SK-N-SH (cell line): Measurements from ENCODE around the gene BPIFB3. TPM values are rescaled to one million over a fixed set of nuclear protein-coding genes. Genes with fewer than 3 reads are reported as not detected.
"Not testable (repeated sequence)": the region's sequence is repeated elsewhere in the genome, so short reads cannot be mapped to it uniquely, and the experiment has no call there.

Experiments
- CTCF ChIA-PET: fragments of 300-600, 350-600 bp; formaldehyde crosslinking; extraction: SDS; loops from one replicate; lab custom pipeline; 2021; lab: Yijun Ruan, JAX
- POLR2A ChIA-PET: fragments of 350-600 bp; sonication (Branson Sonifier 250); formaldehyde crosslinking; extraction: SDS; loops from one replicate; lab custom pipeline; 2020; ENCODE audit warnings: antibody characterized with exemption, inconsistent platforms; lab: Yijun Ruan, JAX
- DNase-seq: peaks from one replicate; pipeline ENCODE4 v3.0.0; 2012
- H2AFZ ChIP-seq: fragments of 200-600 bp; sonication (generic); 2 replicates; pipeline ENCODE4 v1.8.1; 2016; ENCODE audit warnings: antibody characterized with exemption, mild to moderate bottlenecking, low read depth
- H3F3A ChIP-seq: fragments of 200-600 bp; sonication (generic); replicated peaks from 2 replicates; pipeline ENCODE3; 2016; ENCODE audit warnings: antibody characterized with exemption, mild to moderate bottlenecking; ENCODE audit not compliant: insufficient read depth
- H3K27ac ChIP-seq, 2 experiments: fragments of 200-500 bp in 1 of 2; fragments of 200-600 bp in 1 of 2; sonication (Bioruptor generic) in 1 of 2; sonication (generic), shearing (Covaris generic) in 1 of 2; 2 replicates each; pipeline versions ENCODE4 v1.5.1 to v1.6.1; 2014 to 2016; ENCODE audit warnings: low read depth in 2 of 2, inconsistent platforms in 1 of 2, low read length in 1 of 2, mild to moderate bottlenecking in 1 of 2, mixed read lengths in 1 of 2
- H3K27me3 ChIP-seq: fragments of 200-600 bp; sonication (generic), shearing (Covaris generic); 2 replicates; pipeline ENCODE4 v1.6.1; 2016; ENCODE audit warnings: mixed run types; ENCODE audit not compliant: insufficient read depth
- H3K36me3 ChIP-seq, 2 experiments: fragments of 200-500 bp in 1 of 2; fragments of 200-600 bp in 1 of 2; sonication (Bioruptor generic) in 1 of 2; sonication (generic) in 1 of 2; replicated peaks in 1 of 2; 2 replicates each; pipeline versions ENCODE3 to v1.5.1; 2014 to 2016; ENCODE audit warnings: low read length in 1 of 2, mild to moderate bottlenecking in 1 of 2; ENCODE audit not compliant: insufficient read depth in 2 of 2, control insufficient read depth in 1 of 2
- H3K4me1 ChIP-seq, 2 experiments: fragments of 200-500 bp in 1 of 2; fragments of 200-600 bp in 1 of 2; sonication (Bioruptor generic) in 1 of 2; sonication (generic), shearing (Covaris generic) in 1 of 2; 2 replicates each; pipeline versions ENCODE4 v1.5.1 to v1.6.1; 2014 to 2016; ENCODE audit warnings: low read depth in 1 of 2, low read length in 1 of 2, mixed run types in 1 of 2; ENCODE audit not compliant: insufficient read depth in 2 of 2, control insufficient read depth in 1 of 2
- H3K4me2 ChIP-seq: fragments of 200-600 bp; sonication (generic), shearing (Covaris generic); 2 replicates; pipeline ENCODE4 v1.6.1; 2017; ENCODE audit warnings: mixed run types
- H3K4me3 ChIP-seq, 2 experiments: fragments of 200-500 bp in 1 of 2; fragments of 200-600 bp in 1 of 2; sonication (Bioruptor generic) in 1 of 2; sonication (generic), shearing (Covaris generic) in 1 of 2; 2 replicates each; pipeline versions ENCODE4 v1.5.1 to v1.8.1; 2014 to 2016; ENCODE audit warnings: low read depth in 2 of 2, inconsistent platforms in 1 of 2, low read length in 1 of 2, mild to moderate bottlenecking in 1 of 2, mixed read lengths in 1 of 2, moderate library complexity in 1 of 2
- H3K79me2 ChIP-seq: fragments of 200-600 bp; sonication (generic); 2 replicates; pipeline ENCODE4 v1.8.1; 2017; ENCODE audit warnings: mild to moderate bottlenecking; ENCODE audit not compliant: insufficient read depth
- H3K9ac ChIP-seq: fragments of 200-600 bp; sonication (generic); 2 replicates; pipeline ENCODE4 v1.6.1; 2017; ENCODE audit warnings: mixed run types
- H3K9me2 ChIP-seq: fragments of 200-600 bp; sonication (generic); 2 replicates; pipeline ENCODE4 v1.6.1; 2017; ENCODE audit warnings: mixed run types
- H3K9me3 ChIP-seq: fragments of 200-600 bp; sonication (generic); 2 replicates; pipeline ENCODE4 v1.6.1; 2017; ENCODE audit warnings: mixed run types, mild to moderate bottlenecking, moderate library complexity
- H4K20me1 ChIP-seq: fragments of 200-600 bp; sonication (generic); 2 replicates; pipeline ENCODE4 v1.6.1; 2017; ENCODE audit warnings: mild to moderate bottlenecking, mixed run types; ENCODE audit not compliant: insufficient read depth
- EZH2phosphoT487 ChIP-seq: fragments of 200-600 bp; sonication (generic); IDR thresholded peaks from 2 replicates; pipeline ENCODE4 v1.6.1; 2017; ENCODE audit warnings: low read depth, mixed run types, mild to moderate bottlenecking, antibody characterized with exemption, moderate library complexity, borderline replicate concordance
- FOSL2 ChIP-seq: IDR thresholded peaks from 2 replicates; pipeline ENCODE4 v1.4.0; 2012; ENCODE audit warnings: low read depth, mild to moderate bottlenecking, moderate library complexity, borderline replicate concordance
- FOXJ3 ChIP-seq: sonication (generic); formaldehyde crosslinking; IDR thresholded peaks from 2 replicates; pipeline ENCODE4 v1.5.1; 2020; ENCODE audit warnings: mild to moderate bottlenecking, missing genetic modification reagents
- GABPA ChIP-seq: IDR thresholded peaks from 2 replicates; pipeline ENCODE4 v1.4.0; 2012; ENCODE audit warnings: low read depth, mild to moderate bottlenecking
- GATA2 ChIP-seq: sonication (generic); formaldehyde crosslinking; IDR thresholded peaks from 2 replicates; pipeline ENCODE4 v1.5.0; 2020; ENCODE audit warnings: mild to moderate bottlenecking, missing genetic modification reagents
- IRF3 ChIP-seq: fragments of 150-350 bp; IDR thresholded peaks from 2 replicates; pipeline ENCODE4 v1.6.1; 2016; ENCODE audit warnings: mild to moderate bottlenecking, low read depth, low read length
- MAX ChIP-seq: IDR thresholded peaks from 2 replicates; pipeline ENCODE4 v1.4.0; 2012; ENCODE audit warnings: low read depth
- MXI1 ChIP-seq: IDR thresholded peaks from 2 replicates; pipeline ENCODE4 v1.6.1; 2012; ENCODE audit warnings: mild to moderate bottlenecking, low read depth, low read length, improper control_type of control experiment
- NFIC ChIP-seq: IDR thresholded peaks from 2 replicates; pipeline ENCODE4 v1.4.0; 2012; ENCODE audit warnings: borderline replicate concordance
- NRF1 ChIP-seq: IDR thresholded peaks from 2 replicates; pipeline ENCODE4 v1.6.1; 2012; ENCODE audit warnings: low read depth, mild to moderate bottlenecking, low read length
- RCOR1 ChIP-seq: fragments of 150-350 bp; IDR thresholded peaks from 2 replicates; pipeline ENCODE4 v1.6.1; 2017; ENCODE audit warnings: antibody characterized with exemption, low read length
- REST ChIP-seq: IDR thresholded peaks from 2 replicates; pipeline ENCODE4 v1.6.1; 2012; ENCODE audit warnings: mild to moderate bottlenecking, low read depth, low read length, moderate library complexity
- RXRA ChIP-seq: IDR thresholded peaks from 2 replicates; pipeline ENCODE4 v1.4.0; 2012; ENCODE audit warnings: low read depth, mild to moderate bottlenecking, borderline replicate concordance
- SMC3 ChIP-seq: IDR thresholded peaks from 2 replicates; pipeline ENCODE4 v1.6.1; 2012; ENCODE audit warnings: low read depth, low read length, improper control_type of control experiment
- USF1 ChIP-seq: IDR thresholded peaks from 2 replicates; pipeline ENCODE4 v1.4.0; 2012; ENCODE audit warnings: low read depth, borderline replicate concordance
- YY1 ChIP-seq: IDR thresholded peaks from 2 replicates; pipeline ENCODE4 v1.4.0; 2012; ENCODE audit warnings: low read depth, mild to moderate bottlenecking
- WGBS: methylation state at CpG from one replicate; pipeline ENCODE4 v1.1.6; 2017; ENCODE audit warnings: low lambda C conversion rate; 5-methylcytosine and 5-hydroxymethylcytosine counted together
- polyA plus RNA-seq, 3 experiments: library from polyadenylated mRNA; depleted of rRNA; stranded (reverse); fragments of >200 nt; gene quantifications; 2 replicates each; pipeline ENCODE4 v1.2.3, GENCODE V29; 2012

Gene BPIFB3
- polyA plus RNA-seq, 1 of the 3 experiments (the other 2 are of a cell fraction): not detected

- no peak for TF ChIP-seq REST
- TF ChIP-seq RXRA: no peak
These were observed 9.9 kb upstream of the BPIFB3 start (continued) for GRCh38 chr20:33043731-33044181.

- H3K9me2 ChIP-seq, H2AFZ ChIP-seq, CTCF ChIA-PET, DNase-seq, H3K9me3 ChIP-seq, H3K79me2 ChIP-seq, H3K4me2 ChIP-seq, H3K27ac ChIP-seq, H3K4me3 ChIP-seq, POLR2A ChIA-PET, H3K36me3 ChIP-seq, H3K4me1 ChIP-seq, H3K27me3 ChIP-seq, H4K20me1 ChIP-seq, H3F3A ChIP-seq, H3K9ac ChIP-seq: not testable (repeated sequence)
- 14% methylated on average over 15 of the region's 15 CpGs for WGBS
These were observed 8.5 kb upstream of the BPIFB3 start for GRCh38 chr20:33045129-33045721.

- no peaks in the 10 kb centered on the region for H3K36me3 ChIP-seq
- no peaks in the 10 kb centered on the region for H3K27me3 ChIP-seq
- no peaks in the 10 kb centered on the region for H4K20me1 ChIP-seq
- no peaks in the 10 kb centered on the region for H3K9me3 ChIP-seq
- no peak overlapping the region for H3K4me3 ChIP-seq
- no peaks in the 10 kb centered on the region for H3K9me2 ChIP-seq
- H2AFZ ChIP-seq: no peak overlapping the region
- no peak overlapping the region for H3K4me2 ChIP-seq
- H3F3A ChIP-seq: no peaks in the 10 kb centered on the region
- H3K79me2 ChIP-seq: no peaks in the 10 kb centered on the region
- ChIA-PET POLR2A (no interaction called here), CTCF (interaction anchor here (0.6 to 1.2 kb wide), 3 partner anchors 9 to 265 kb away, joined by 3 read pairs; no protein-coding TSS in a partner anchor)
- 2% methylated on average over 3 of the region's 3 CpGs for WGBS
- H3K9ac ChIP-seq: no peak overlapping the region
- H3K27ac ChIP-seq: no peak overlapping the region
- no peak for DNase-seq
- H3K4me1 ChIP-seq: no peaks in the 10 kb centered on the region
- TF ChIP-seq FOXJ3 (CRISPR knock-in tag) (no peak), SMC3 (no peak), IRF3 (no peak), GATA2 (CRISPR knock-in tag) (no peak), MXI1 (no peak), EZH2phosphoT487 (no peak), FOSL2 (no peak), MAX (no peak), USF1 (no peak), GABPA (no peak), REST (no peak), NFIC (no peak), RCOR1 (no peak), YY1 (no peak), NRF1 (no peak)
These were observed 7.3 kb upstream of the BPIFB3 start for GRCh38 chr20:33046412-33046811.
